ENCODE measurements around the gene C19orf12.

The C19orf12 gene

DNA sequence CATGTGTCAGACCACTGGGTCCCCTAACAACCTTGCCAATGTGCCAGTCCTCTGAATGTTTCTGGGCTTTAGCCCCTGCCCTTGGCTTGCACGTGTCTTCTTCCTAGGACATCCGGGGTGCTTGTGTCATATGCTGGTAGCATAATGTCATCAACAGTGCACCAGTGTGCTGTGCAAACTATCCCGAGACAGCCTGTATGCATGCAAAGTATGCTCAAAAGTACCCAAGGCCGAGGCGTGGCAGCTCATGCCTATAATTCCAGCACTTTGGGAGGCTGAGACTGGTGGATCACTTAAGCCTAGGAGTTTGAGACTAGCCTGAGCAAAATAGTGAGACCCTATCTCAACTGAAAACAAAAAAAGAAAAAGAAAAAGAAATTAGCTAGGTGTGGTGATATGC lies 20.8 kb upstream of the C19orf12 start:
- TF ChIP-seq, protein P1, sequence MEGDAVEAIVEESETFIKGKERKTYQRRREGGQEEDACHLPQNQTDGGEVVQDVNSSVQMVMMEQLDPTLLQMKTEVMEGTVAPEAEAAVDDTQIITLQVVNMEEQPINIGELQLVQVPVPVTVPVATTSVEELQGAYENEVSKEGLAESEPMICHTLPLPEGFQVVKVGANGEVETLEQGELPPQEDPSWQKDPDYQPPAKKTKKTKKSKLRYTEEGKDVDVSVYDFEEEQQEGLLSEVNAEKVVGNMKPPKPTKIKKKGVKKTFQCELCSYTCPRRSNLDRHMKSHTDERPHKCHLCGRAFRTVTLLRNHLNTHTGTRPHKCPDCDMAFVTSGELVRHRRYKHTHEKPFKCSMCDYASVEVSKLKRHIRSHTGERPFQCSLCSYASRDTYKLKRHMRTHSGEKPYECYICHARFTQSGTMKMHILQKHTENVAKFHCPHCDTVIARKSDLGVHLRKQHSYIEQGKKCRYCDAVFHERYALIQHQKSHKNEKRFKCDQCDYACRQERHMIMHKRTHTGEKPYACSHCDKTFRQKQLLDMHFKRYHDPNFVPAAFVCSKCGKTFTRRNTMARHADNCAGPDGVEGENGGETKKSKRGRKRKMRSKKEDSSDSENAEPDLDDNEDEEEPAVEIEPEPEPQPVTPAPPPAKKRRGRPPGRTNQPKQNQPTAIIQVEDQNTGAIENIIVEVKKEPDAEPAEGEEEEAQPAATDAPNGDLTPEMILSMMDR (IDR thresholded peaks at IDR 0.05; ENCODE audit: low read length, missing control alignments) = no peak
- no peak overlapping the region for H3K4me3 ChIP-seq (replicated peaks; ENCODE audit: low read depth, low read length)
- no peak for DNase-seq (ENCODE audit: low read depth)

DNA sequence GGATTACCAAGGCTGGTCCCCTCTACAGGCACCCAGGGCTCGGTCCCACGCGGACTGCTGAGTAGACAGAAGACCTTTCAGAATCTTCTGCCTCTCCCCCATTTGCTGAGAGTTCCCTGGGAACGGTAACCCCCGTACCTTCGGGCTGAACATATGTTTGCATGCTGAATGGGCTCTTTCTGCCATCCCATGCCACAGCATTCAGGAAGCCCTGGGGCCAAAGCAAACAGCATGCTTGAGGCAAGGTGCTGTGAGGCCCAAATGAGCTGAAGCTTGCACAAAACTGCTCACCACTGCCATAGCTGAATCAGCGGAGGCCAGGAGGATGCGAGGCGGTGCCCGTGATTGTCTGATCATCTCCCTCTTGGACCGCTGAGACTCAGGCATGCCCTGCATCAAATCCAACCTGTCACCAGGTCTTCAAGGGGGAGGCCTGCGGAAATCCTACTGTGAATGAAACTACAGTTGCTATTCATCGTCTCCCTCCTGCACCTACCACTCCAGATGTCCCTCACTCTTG lies 16.3 kb upstream of the C19orf12 start:
- TF ChIP-seq, protein P1 (IDR thresholded peaks at IDR 0.05; ENCODE audit: low read length, missing control alignments) = no peak
- DNase-seq (ENCODE audit: low read depth) = no peak
- H3K4me3 ChIP-seq (replicated peaks; ENCODE audit: low read depth, low read length) = no peak overlapping the region

DNA sequence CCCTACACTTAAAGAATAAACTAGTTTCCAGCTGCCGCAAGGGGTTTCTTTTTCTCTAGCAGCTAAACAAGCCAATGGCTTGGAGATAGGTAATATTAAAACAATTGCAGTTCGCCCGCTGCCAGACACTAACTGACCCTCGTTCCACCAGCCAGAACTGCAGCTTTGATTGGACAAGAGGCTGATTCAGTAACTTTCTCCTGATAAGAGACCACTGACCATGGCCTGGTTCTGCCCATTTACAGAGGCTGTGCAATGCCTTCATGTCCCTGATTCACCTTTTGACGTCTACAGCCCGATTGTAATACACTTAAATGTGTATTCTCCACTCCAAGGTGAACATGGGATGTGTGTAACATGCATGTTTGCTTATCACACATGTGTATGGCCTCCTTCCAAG lies 12.8 kb upstream of the C19orf12 start:
- no peak overlapping the region for H3K4me3 ChIP-seq (replicated peaks; ENCODE audit: low read depth, low read length)
- TF ChIP-seq, protein P1 (IDR thresholded peaks at IDR 0.05; ENCODE audit: low read length, missing control alignments) = no peak
- no peak for DNase-seq (ENCODE audit: low read depth)

DNA sequence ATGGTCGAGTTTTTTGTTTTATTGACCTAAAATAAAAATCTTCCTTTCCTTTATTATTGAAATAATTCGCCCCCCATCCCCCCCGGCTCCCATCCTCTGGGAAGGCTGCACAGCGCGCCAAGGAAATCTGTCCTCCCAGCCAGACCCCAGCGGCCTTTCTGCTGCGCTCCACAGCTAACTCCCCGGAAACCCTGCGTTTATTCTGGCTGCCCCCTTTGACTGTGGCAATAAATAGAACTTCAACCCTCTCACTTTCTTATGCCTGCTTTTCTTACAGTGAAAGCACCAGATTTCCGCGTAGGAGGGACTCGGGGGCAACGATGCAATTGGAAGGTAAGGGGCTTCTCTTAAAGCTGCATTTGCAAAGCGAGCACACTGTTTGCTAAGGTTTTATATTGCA lies 9.7 kb upstream of the C19orf12 start:
- peak overlapping the region; percentile 25 for H3K4me3 ChIP-seq (replicated peaks; ENCODE audit: low read depth, low read length)
- DNase-seq (ENCODE audit: low read depth) = no peak
- TF ChIP-seq, protein P1 (IDR thresholded peaks at IDR 0.05; ENCODE audit: low read length, missing control alignments) = no peak

DNA sequence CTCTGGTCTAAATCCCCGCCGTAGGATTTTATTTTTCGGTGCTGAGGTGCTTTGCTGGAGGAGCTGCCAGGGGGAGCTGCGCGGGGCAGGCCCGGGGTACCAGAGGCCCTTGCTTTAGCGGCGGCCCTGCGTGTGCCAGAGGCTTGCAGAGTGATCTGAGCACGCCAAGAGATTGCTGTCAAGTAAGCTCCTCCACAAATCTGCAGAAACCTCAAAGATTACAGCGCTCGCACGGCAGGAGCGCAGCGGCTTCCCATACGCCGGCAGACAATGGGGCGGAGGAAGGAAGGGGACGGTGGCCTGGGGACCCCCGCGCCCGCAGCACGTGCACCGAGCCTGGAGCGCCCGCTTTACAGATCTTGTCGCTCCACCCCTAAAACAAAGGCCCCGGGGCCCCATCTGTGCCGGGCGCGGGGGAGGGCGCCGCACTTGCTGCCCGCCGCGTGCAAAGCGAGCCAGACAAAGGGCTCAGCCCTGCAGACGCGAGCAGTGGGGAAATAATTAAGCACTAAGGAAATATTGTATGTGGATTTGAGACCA lies 9.1 kb upstream of the C19orf12 start:
- peak overlapping the region; percentile 25 for H3K4me3 ChIP-seq (replicated peaks; ENCODE audit: low read depth, low read length)
- peak; percentile 15 for DNase-seq (ENCODE audit: low read depth)

DNA sequence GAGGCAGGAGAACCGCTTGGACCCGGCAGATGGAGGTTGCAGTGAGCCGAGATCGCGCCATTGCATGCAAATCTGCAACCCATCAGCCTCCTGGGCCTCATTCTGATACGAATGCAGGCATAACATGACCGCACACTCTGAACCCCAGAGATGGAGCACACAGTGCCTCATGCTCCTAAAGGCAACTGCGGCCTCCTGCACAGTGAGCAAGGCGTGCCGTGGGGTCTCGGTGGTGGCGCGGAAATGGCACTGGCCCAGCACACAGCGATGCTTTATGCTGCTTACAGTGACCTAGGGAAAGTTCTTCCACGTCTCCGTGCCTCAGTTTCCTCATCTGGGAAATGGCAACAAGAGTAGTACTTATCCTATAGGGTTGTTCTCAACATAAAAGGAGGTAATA lies 2.0 kb upstream of the C19orf12 start:
- TF ChIP-seq, protein P1 (IDR thresholded peaks at IDR 0.05; ENCODE audit: low read length, missing control alignments) = no peak
- H3K4me3 ChIP-seq (replicated peaks; ENCODE audit: low read depth, low read length) = no peak overlapping the region
- DNase-seq (ENCODE audit: low read depth) = no peak

More for the DNA sequence above, 9.1 kb upstream of the C19orf12 start:
- TF ChIP-seq, protein P1 (IDR thresholded peaks at IDR 0.05; ENCODE audit: low read length, missing control alignments) = no peak
